Measurements from ENCODE around the gene RAI14.

The RAI14 gene

GRCh38 chr5:34854459-34855174 is 198.5 kb downstream of the RAI14 start:
- Mint-ChIP-seq H3K4me1 (ENCODE audit: low read depth) (no peaks in the 10 kb centered on the region), H3K36me3 (ENCODE audit: low read depth) (no peaks in the 10 kb centered on the region), H3K27me3 (peaks cover 6% of the 10 kb centered on the region), H3K4me3 (no peak overlapping the region), H3K9me3 (no peaks in the 10 kb centered on the region), H3K27ac (no peak overlapping the region)

- Mint-ChIP-seq H3K9me3 (no peaks in the 10 kb centered on the region), H3K4me3 (no peak overlapping the region), H3K27me3 (peaks cover 6% of the 10 kb centered on the region), H3K36me3 (ENCODE audit: low read depth) (no peaks in the 10 kb centered on the region), H3K27ac (no peak overlapping the region), H3K4me1 (ENCODE audit: low read depth) (no peaks in the 10 kb centered on the region)
Measured at GRCh38 chr5:34857161-34857560, 201.0 kb downstream of the RAI14 start.

- peaks cover 6% of the 10 kb centered on the region for H3K27me3 Mint-ChIP-seq
- H3K36me3 Mint-ChIP-seq (ENCODE audit: low read depth): no peaks in the 10 kb centered on the region
- no peak overlapping the region for H3K4me3 Mint-ChIP-seq
- H3K9me3 Mint-ChIP-seq: no peaks in the 10 kb centered on the region
- H3K4me1 Mint-ChIP-seq (ENCODE audit: low read depth): no peaks in the 10 kb centered on the region
- H3K27ac Mint-ChIP-seq: no peak overlapping the region
Measured at GRCh38 chr5:34857894-34858293, 201.8 kb downstream of the RAI14 start.

GRCh38 chr5:34858790-34859189 is 202.7 kb downstream of the RAI14 start:
- Mint-ChIP-seq H3K27ac (no peak overlapping the region), H3K4me3 (no peak overlapping the region), H3K27me3 (peaks cover 6% of the 10 kb centered on the region), H3K9me3 (no peaks in the 10 kb centered on the region), H3K36me3 (ENCODE audit: low read depth) (no peaks in the 10 kb centered on the region), H3K4me1 (ENCODE audit: low read depth) (no peaks in the 10 kb centered on the region)

- Mint-ChIP-seq H3K27ac (no peak overlapping the region), H3K9me3 (no peaks in the 10 kb centered on the region), H3K27me3 (peaks cover 6% of the 10 kb centered on the region), H3K36me3 (ENCODE audit: low read depth) (no peaks in the 10 kb centered on the region), H3K4me3 (no peak overlapping the region), H3K4me1 (ENCODE audit: low read depth) (no peaks in the 10 kb centered on the region)
Measured at GRCh38 chr5:34859253-34859652, 203.1 kb downstream of the RAI14 start.

- no peaks in the 10 kb centered on the region for H3K36me3 Mint-ChIP-seq (ENCODE audit: low read depth)
- no peak overlapping the region for H3K4me3 Mint-ChIP-seq
- no peak overlapping the region for H3K27ac Mint-ChIP-seq
- H3K9me3 Mint-ChIP-seq: no peaks in the 10 kb centered on the region
- H3K4me1 Mint-ChIP-seq (ENCODE audit: low read depth): no peaks in the 10 kb centered on the region
- no peaks in the 10 kb centered on the region for H3K27me3 Mint-ChIP-seq
Measured at GRCh38 chr5:34863946-34864345, 207.8 kb downstream of the RAI14 start.

GRCh38 chr5:34865091-34865490 is 209.0 kb downstream of the RAI14 start:
- Mint-ChIP-seq H3K4me3 (no peak overlapping the region), H3K4me1 (ENCODE audit: low read depth) (no peaks in the 10 kb centered on the region), H3K36me3 (ENCODE audit: low read depth) (no peaks in the 10 kb centered on the region), H3K27ac (no peak overlapping the region), H3K27me3 (no peaks in the 10 kb centered on the region), H3K9me3 (no peaks in the 10 kb centered on the region)

- Mint-ChIP-seq H3K4me3 (no peak overlapping the region), H3K36me3 (ENCODE audit: low read depth) (no peaks in the 10 kb centered on the region), H3K4me1 (ENCODE audit: low read depth) (no peaks in the 10 kb centered on the region), H3K27ac (no peak overlapping the region), H3K9me3 (no peaks in the 10 kb centered on the region), H3K27me3 (no peaks in the 10 kb centered on the region)
Measured at GRCh38 chr5:34866989-34867471, 210.9 kb downstream of the RAI14 start.

- Mint-ChIP-seq H3K9me3 (no peaks in the 10 kb centered on the region), H3K36me3 (ENCODE audit: low read depth) (no peaks in the 10 kb centered on the region), H3K4me3 (no peak overlapping the region), H3K4me1 (ENCODE audit: low read depth) (no peaks in the 10 kb centered on the region), H3K27me3 (no peaks in the 10 kb centered on the region), H3K27ac (no peak overlapping the region)
Measured at GRCh38 chr5:34867660-34868059, 211.5 kb downstream of the RAI14 start.

- Mint-ChIP-seq H3K4me3 (no peak overlapping the region), H3K9me3 (no peaks in the 10 kb centered on the region), H3K27ac (no peak overlapping the region), H3K27me3 (no peaks in the 10 kb centered on the region), H3K4me1 (ENCODE audit: low read depth) (no peaks in the 10 kb centered on the region), H3K36me3 (ENCODE audit: low read depth) (no peaks in the 10 kb centered on the region)
Measured at GRCh38 chr5:34868791-34869190, 212.7 kb downstream of the RAI14 start.

- H3K4me1 Mint-ChIP-seq (ENCODE audit: low read depth): no peaks in the 10 kb centered on the region
- H3K36me3 Mint-ChIP-seq (ENCODE audit: low read depth): no peaks in the 10 kb centered on the region
- no peaks in the 10 kb centered on the region for H3K27me3 Mint-ChIP-seq
- no peak overlapping the region for H3K27ac Mint-ChIP-seq
- no peaks in the 10 kb centered on the region for H3K9me3 Mint-ChIP-seq
- no peak overlapping the region for H3K4me3 Mint-ChIP-seq
Measured at GRCh38 chr5:34869256-34869655, 213.1 kb downstream of the RAI14 start.

- Mint-ChIP-seq H3K4me3 (no peak overlapping the region), H3K27ac (no peak overlapping the region), H3K9me3 (peaks cover under 1% of the 10 kb centered on the region), H3K4me1 (ENCODE audit: low read depth) (no peaks in the 10 kb centered on the region), H3K36me3 (ENCODE audit: low read depth) (no peaks in the 10 kb centered on the region), H3K27me3 (no peaks in the 10 kb centered on the region)
Measured at GRCh38 chr5:34870382-34870781, 214.3 kb downstream of the RAI14 start.

- Mint-ChIP-seq H3K27ac (no peak overlapping the region), H3K27me3 (no peaks in the 10 kb centered on the region), H3K4me1 (ENCODE audit: low read depth) (no peaks in the 10 kb centered on the region), H3K9me3 (peaks cover 3% of the 10 kb centered on the region), H3K36me3 (ENCODE audit: low read depth) (no peaks in the 10 kb centered on the region), H3K4me3 (no peak overlapping the region)
Measured at GRCh38 chr5:34876275-34876674, 220.1 kb downstream of the RAI14 start.

- Mint-ChIP-seq H3K27ac (no peak overlapping the region), H3K36me3 (ENCODE audit: low read depth) (no peaks in the 10 kb centered on the region), H3K4me1 (ENCODE audit: low read depth) (no peaks in the 10 kb centered on the region), H3K9me3 (no peaks in the 10 kb centered on the region), H3K4me3 (no peak overlapping the region), H3K27me3 (peaks cover 4% of the 10 kb centered on the region)
Measured at GRCh38 chr5:34881246-34881645, 225.1 kb downstream of the RAI14 start.

Measured in stimulated activated naive CD8-positive, alpha-beta T cell treated with anti-CD3 and anti-CD28 coated beads, Interleukin-15, Interleukin-2, amounts not matched to agents 100 ng/mL and 50 ng/mL, for 24 hours (primary cell).